ENCODE measurements around the gene ITGB6.

ITGB6 gene

DNA sequence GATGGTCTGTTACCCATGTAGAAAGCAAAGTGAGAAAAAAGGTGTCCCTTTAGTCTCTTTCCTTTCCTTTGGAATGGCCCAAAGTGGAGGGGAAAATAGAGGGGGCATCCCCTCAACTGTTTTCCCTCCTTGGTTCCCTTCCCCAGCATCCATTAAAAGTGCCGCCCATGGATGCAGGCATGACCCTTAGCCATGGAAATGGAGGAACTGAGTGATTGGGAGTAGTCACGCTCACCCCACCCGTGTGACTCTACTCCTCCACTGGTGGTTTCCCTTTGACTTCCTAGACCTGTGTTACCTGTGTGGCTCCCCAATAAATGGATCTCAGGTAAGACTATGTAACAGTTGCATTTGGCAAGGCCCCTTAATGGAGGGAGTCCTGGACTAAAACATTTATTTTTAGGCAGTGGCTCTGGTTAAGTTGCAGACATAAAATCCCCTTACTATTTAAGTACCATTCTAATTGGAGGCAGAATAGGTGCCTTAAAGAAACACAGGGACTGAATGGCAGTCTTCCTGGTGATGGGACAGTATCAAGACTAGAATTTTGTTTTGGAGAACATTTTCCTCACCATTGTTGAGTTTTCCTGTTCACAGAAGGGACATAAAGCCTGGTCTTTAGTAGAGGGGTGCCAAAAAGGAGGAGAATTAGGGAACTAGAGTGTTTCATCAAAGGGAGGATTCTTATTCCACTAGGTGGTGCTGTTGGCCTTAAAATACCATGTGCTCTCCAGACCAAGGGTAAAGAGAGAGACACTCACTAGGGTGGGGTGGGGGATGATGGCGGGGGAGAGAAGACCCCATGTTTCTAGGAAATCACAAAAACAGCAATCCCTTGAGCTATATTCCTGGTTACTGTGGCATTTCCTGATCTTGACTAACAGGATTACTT is 112.0 kb downstream of the ITGB6 start:
- DNase-seq (ENCODE audit: low read depth): peak; percentile 3

DNA sequence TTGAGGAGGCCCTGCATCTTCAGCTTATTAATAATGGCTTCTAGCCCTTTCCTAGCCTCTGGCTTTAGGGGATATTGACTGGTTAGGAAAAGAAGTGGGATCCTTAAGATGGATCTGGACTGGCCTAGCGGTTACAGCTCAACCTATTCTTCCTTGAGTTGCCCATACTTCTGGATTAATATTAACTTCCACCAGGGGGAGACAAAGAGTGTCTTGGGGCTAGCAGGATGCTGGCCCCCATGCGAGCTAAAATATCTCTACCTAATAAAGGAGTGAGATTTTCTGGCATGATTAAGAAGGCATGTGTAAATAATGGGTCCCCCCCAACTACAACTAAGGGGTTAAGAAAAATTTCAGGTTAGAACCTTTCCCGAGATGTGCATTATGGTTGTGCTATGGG is 114.4 kb downstream of the ITGB6 start:
- no peak for DNase-seq (ENCODE audit: low read depth)

DNA sequence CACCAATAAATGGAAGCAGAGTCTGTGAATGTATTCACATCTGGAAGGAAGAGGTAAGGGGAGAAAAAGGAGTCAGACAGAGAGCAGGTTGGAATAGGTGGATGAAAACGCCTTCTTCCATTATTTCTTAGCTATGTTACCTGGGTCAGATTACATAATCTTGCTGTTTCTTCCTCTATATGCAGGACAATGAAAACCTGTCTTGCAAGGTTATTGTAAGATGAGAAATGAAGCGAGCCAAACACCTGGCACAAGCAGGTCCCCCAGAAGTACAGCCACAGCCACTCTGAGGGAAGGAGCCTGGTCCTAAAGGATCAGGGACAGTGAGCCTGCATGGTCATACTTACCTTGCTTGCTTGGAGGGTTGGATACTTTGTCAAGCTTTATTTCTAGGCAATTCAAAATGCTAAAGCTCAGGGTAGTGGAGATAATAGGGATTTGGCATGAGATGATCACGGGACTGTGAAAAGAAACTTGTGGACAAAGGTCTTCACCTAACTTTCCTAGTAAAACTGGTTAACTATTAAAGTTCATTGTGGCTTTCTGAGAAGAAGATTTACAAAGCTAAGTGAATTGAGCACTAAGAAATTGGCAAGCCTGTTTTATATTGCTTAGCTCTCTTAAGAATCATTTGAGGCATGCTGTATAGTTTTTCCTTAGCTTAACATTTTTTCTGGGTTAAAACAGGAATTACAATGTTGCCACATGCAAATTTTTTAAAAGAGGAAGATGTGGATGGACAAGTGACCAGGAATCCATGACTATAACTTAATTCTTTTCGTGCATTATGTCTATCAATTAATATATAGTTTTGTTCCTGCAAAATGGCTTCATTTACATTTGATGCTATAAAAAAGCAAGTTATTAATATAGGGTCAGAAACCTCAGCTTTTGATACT is 121.9 kb downstream of the ITGB6 start:
- DNase-seq (ENCODE audit: low read depth): no peak

DNA sequence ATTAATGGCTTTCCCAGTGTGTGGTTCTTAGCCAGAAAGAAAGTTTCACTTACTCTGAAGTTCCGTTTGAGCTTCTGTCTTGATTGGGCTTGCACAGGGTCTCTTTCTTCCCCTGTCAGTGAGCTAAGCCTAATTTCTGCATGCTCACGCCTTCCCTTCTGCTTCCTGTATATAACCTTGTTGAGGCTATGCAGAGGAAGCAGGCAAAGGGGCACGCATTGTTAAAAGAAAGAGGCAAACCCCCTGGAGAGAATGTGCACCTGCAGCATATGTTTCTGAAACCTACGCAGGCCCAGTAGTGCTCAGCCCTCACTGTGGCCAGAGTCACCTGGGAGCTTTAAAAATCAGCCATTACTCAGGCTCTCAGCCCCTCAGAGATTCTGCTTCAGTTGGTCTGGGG is 123.2 kb downstream of the ITGB6 start:
- no peak for DNase-seq (ENCODE audit: low read depth)

DNA sequence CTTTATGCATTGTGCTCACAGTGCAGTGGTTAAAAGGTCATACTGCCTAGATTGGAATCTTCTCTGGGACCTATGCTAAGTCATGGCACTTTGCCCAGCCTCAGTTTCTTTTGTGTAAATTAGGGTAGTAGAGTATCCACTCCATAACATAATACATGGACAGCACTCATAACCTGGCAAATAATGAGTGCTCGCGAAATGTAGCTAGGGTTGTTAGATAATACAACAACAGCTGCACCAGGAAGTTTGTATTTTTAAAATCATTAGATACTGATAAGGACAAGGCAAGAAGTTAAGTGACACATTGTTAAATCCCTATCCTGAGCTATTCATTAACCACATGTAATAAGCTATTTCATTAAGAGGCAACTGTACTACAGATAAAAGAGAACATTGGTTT is 123.8 kb downstream of the ITGB6 start:
- no peak for DNase-seq (ENCODE audit: low read depth)

DNA sequence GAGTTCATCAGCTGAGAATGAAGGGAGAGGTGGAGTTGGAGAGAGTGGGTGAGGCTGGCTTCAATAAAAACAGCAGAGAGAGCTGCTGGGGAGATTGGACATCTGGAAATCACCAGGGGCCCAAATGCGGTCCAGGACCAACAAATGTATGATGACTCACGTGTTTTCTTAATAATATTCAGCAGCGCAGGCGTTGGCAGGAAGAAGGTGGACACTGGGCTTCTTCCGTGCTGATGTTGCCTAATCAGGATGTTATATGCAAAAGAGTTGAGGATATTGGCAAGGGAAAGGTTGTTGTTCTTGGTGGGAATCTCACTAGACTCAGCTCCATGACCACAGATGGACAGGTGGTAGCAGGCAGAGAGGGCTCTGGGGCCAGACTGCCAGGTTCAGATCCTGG is 124.9 kb downstream of the ITGB6 start:
- DNase-seq (ENCODE audit: low read depth): peak; percentile 23

DNA sequence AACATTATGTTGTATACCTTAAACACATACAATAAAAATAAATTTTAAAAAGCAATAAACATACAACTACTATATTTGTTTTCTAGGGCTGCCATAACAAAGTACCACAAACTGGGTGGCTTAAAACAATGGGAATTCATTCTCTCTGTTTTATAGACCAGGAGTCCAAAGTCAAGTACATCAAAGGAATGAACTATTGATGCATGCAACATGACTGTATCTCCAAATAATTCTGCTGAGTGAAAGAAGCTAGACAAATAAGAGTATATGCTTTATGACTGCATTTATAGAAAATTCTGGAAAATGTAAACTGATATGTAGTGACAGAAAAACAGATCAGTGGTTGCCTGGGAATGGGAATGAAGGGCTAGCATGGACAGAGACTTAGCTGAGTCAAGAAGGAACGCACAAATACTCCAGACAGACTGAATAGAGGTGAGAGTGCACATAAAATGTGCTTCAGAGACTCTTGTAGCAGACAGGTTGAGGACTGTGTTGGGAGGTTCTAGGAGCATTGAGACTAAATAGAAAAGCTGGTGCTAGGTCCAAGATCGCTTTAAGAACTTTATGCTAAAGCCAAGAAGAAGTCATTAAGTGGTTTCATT is 126.7 kb downstream of the ITGB6 start:
- no peak for DNase-seq (ENCODE audit: low read depth)

DNA sequence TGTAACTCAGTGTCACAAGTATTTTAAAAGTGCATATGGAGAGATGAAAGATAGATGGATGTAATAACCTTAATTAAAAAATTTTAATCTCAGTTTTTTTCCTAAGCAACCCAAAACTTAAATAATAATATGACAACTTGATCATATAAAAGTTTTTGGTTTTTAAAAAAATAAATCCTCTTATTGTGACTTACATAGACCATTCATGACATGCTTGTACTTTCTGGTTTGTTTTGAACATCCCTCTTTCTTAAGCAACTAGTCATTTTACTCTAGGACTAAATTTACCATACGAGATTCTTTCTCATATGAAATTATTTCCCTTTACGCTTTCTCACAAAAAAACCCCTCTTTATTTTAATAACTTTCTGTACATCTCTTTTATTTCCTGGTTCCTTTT is 131.2 kb downstream of the ITGB6 start:
- no peak for DNase-seq (ENCODE audit: low read depth)

DNA sequence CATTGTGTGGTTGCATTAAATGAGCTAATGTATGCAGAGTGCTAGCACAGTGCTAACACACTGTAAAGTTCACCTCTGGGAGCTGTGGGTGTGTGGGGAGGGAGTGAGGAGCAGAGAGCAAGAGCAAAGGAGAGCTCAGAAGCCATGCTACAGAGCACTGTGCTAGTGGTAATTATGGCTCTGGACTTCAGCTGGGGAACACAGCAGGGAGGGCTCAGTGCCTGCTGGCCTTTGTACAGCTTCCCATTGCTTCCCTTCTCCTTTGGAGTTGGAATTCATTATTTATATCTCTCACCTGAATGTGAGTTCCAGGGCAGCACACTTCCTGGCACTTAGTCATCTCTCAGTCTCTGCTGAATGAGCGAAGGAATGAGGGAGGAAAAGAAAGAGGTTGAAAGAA is 135.2 kb downstream of the ITGB6 start:
- DNase-seq (ENCODE audit: low read depth): no peak

DNA sequence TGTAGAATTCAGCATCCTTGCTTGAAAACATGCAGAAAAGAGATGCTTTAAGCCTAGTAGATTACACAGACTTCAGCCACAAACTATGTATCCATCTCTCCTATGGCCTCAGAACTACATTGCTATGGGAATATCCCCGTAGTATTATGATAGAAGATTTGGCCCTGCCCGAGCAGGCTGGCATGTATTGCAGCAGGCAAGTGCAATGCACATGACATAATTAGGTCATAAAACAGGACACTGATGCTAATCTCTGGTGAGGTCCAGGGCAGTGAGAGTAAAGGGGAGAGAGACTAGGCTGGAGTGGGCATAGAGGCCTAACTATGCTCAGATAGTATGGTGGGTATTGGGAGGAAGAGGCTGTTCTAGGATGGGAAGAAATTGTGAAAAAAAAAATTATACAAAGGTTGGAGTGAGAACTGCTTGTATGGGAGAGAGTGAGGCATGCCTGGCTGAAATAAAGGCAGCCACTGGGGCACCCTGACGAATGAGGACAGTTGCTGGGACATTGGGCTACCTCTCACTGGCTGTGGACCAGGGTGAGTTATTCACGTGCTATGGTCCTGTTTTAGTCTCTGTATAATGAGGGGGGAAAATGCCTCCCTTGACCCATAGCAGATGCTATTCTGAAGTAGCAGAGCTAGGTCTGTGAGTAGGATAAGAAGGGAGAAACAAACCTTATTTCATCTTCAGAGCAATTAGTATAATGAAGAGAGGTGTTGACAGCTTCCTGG is 136.0 kb downstream of the ITGB6 start:
- no peak for DNase-seq (ENCODE audit: low read depth)

DNA sequence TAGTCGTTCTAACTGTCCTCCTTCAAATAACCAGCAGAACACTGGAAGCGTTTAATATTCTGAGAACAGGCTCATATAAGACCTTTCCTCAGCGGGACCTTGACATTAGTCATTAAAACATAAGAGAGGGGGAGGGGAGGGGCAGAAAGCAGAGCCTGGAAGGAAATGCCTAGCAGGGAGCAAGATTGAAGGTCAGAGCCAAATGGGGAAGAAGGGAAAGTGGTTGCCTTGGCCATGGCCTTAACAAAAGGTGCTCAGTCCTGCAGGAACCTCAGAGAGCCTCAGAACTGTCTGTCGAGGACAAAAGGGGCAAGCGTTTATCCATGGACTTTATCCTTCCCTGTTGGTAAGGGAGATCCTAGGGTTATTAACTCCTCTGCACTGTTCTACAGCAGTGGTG is 136.8 kb downstream of the ITGB6 start:
- DNase-seq (ENCODE audit: low read depth): no peak

DNA sequence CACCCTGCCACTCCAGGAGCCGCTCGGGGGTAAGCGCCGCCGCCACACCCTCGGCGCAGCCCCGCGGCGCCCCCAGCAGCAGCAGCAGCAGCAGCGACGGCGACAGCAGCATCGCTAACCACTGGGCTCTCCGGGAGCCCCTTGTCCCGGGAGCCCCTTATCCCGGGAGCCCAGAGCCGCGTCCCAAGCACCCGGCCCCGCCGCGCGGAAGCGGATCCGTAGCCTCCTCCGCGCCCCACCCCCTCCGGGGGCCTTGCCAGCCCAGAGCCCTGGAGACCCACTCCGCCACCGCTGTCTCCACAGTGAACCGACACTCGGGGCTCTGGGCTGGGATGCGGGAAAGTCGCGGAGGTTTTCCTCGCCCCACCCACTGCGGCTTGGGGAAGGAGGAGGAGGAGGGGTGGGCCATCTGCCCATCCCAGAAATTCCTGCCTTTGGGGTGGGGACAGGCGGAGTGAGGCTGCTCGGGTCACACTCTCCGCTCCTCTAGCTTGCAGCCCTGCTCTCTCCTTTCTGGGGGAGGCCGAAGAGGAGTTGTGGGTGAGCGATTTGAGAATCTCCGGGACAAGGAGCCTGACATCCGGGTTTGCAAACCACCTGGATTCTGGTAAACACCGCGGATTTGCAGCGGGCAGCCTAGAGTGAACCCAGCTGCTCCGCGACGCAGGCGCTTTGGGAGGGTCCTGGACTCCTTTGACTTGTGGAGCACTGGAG is 137.6 kb downstream of the ITGB6 start, which contains the start of gene PLA2R1:
PLA2R1 (minus strand) TSS at position 324 of the 714 bp plus-strand sequence; CDS start at position 112, 212 bp downstream.
- no peak for DNase-seq (ENCODE audit: low read depth)

DNA sequence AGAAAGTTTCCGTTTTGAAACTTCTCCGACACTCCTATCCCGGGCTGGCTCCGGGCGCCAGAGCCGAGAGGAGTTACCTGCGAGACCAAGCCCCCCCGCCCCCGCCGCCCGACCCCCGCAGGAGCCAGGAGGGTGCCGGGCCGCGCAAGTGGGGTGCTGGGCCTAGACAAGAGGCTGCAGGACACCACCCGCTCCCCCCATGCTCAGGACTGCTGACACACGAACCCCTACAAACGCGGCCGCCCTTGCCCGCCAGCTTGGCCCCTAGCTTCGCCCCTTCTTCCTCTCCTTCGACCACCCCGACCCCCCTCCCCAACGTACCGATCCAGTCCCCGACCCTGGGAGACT is 138.2 kb downstream of the ITGB6 start:
- no peak for DNase-seq (ENCODE audit: low read depth)

DNA sequence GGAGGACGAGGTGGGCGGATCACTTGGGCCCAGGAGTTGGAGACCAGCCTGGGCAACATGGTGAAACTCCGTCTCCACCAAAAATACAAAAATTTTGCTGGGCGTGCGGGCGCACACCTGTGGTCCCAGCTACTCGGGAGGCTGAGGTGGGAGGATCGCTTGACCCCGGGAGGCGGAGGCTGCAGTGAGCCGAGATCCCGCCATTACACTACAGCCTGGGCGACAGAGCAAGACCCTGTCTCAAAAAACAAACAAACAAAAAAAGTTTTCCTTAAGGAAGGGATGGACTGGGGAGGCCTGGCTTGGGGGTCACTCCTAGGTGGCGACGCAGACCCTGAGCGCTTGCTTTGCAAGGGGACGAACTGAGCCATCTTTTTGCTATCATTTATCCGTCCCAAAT is 138.5 kb downstream of the ITGB6 start:
- no peak for DNase-seq (ENCODE audit: low read depth)

DNA sequence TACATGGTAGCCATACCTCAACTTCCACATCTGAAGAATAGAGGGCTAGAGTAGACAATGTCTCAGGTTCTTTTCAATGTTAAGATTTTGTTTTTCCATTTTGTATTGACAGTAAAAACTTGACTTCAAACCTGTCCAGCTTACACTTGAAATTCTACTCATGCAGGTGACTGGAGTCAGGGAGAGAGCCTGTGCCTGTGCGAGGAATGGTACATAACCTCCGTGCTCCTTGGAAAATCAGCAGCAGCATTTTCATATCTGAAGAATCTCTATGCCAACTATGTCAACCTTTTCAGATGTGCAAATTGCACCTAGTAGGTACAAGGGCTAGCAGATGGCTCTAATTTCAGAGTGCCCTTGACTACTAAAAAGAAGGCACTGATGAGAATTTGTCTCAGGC is 139.8 kb downstream of the ITGB6 start:
- no peak for DNase-seq (ENCODE audit: low read depth)

DNA sequence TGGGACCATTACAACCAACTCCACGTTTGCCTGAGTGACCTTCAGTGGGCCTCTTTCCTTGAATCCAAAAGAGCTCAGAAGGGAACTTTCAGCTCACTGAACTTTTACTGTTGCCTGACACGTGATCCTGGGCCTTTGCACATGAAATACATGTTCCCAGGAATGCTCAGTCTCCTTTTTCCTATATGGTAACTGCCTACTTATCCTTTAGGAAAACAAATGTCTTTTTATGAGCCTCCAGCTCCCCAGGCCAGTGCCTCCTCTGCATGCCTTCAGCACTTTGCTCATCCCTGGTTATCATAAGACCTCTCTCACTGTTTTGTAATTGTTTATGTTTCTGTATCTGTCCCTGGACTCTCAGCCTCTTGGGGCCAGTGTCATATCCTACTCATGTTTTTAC is 142.7 kb downstream of the ITGB6 start:
- DNase-seq (ENCODE audit: low read depth): no peak

DNA sequence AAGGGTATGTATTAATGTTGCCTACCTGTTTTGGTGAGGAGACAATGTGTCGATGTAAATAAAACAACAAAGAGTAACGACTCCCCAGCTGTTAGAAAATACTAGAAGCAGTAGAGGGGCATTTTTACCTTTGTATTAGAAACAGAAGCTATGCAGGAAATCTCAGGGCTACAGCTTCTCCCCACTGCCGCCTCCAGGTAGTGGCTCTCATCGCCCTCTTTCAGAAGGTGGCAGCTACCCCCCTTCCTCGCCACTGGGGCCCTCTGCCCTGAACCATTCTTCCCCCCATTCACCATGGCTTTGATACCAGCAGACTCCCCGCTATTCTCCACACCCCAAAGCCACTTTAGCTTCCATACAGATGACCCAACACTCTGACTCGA is 144.4 kb downstream of the ITGB6 start:
- DNase-seq (ENCODE audit: low read depth): no peak

DNA sequence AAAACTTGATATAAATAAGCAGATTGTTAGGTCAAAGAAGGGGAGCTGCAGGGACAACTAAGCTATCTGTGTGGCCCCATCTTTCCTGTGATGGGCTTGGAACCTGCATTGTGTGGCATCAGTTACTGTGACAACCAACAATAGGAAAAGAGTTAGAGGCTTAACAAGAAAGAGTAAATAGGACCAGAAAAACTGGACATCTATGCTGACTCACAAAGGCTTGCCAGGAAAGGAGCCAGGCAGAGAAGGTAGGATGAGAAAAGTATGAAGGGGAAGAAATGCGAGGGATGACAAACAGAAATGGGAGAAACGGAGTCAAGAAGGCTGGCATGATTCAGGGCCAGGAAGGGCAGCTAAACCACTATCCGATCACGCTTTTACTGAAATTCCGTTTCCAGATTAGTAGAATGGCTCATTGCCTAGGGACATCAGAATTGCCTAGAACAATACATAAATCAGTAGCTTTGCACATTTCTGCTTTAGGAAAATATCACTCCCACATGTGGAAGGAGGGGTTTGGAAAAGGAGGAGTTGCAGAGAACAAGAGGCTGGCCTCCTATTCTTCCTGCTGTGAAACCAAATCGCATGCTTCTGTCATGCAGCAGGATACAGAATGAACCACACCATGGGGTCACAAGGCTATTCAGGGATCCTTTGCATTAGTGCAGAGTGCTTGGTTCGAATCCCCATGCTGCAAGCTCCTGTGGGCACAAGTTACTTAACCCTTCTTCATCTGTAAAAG is 144.9 kb downstream of the ITGB6 start:
- no peak for DNase-seq (ENCODE audit: low read depth)

DNA sequence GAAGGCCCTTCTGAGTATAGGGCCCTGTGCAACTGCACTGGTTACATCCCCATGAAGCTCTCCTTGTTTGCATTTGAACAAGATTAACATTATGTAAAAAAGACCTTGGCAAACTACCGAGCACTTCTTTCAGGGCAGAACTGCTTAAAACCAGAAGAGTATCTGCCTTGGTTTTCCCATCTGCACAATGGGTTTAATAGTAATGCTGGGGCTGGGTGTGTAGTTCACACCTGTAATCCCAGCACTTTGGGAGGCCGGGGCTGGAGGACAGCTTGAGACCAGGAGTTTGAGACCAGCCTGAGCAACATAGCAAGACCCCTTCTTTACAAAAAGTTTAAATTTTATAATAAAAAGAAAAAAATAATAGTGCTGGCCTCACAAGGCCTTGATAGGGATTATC is 146.1 kb downstream of the ITGB6 start:
- no peak for DNase-seq (ENCODE audit: low read depth)

DNA sequence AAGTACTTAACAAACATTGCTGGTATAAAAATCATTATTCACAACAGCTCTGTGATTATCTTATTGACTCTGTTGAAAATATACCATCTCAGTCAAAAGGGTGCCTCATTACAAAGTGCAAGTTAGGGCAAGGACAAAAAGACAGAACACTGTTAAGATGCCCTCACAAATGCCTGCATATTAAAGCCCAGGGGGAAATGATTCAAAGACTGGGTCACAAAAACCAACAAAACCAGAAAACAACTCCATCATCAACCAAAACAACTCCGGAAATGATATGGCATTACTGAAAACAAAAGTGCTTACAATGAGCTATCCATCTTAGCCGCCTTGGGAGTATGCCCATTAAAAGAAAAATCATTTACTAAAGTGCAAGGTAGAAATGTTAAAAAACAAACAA is 147.5 kb downstream of the ITGB6 start:
- DNase-seq (ENCODE audit: low read depth): no peak

DNA sequence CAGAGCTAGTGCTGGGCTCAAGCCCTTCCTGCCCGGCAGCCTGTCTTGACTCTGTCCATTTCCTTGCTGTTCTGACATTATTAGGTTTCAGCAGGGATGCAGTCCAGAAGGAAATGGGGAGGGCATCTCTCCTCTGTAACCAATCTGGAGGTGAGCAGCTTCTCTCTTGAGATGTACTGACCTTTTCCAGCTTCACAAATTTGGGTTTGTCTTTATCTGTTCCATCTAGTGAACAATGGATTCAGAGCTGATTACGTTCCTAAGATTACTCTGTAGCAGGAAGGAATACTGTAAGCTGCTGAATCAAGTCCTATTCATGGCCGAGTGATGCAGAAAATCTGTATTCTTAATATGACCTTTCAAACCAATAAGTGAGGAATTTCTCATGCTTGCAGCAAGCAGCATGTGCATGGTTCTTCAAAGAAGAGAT is 148.7 kb downstream of the ITGB6 start:
- no peak for DNase-seq (ENCODE audit: low read depth)
